H9 (cell line): ENCODE data around the gene GPR21. TPM values are rescaled to one million over a fixed set of nuclear protein-coding genes. Genes with fewer than 3 reads are reported as not detected.

ENCODE experiments used
- DNase-seq: peaks from one replicate; pipeline ENCODE4 v3.0.0-alpha.2; 2017
- H2AFZ ChIP-seq: one replicate; pipeline ENCODE4 v1.6.1; 2013; ENCODE audit warnings: mild to moderate bottlenecking, low read length, control low read depth, moderate library complexity
- H2AK5ac ChIP-seq: 2 replicates; pipeline ENCODE4 v1.6.1; 2013; ENCODE audit warnings: low read length, control low read depth, mixed read lengths; ENCODE audit not compliant: insufficient read length
- H2BK120ac ChIP-seq: one replicate; pipeline ENCODE4 v1.6.1; 2013; ENCODE audit warnings: low read depth, mild to moderate bottlenecking, low read length, control low read depth, inconsistent platforms; ENCODE audit not compliant: poor library complexity, severe bottlenecking
- H2BK12ac ChIP-seq: 2 replicates; pipeline ENCODE4 v1.6.1; 2013; ENCODE audit warnings: low read length, control low read depth, mixed read lengths, low read depth; ENCODE audit not compliant: insufficient read length
- H2BK15ac ChIP-seq: 2 replicates; pipeline ENCODE4 v1.6.1; 2013; ENCODE audit warnings: low read depth, low read length, control low read depth
- H2BK20ac ChIP-seq: one replicate; pipeline ENCODE4 v1.6.1; 2013; ENCODE audit warnings: low read depth, mild to moderate bottlenecking, low read length, control low read depth, inconsistent platforms; ENCODE audit not compliant: poor library complexity, severe bottlenecking
- H2BK5ac ChIP-seq: 2 replicates; pipeline ENCODE4 v1.6.1; 2013; ENCODE audit warnings: low read length, control low read depth, mixed read lengths; ENCODE audit not compliant: insufficient read length
- H3K14ac ChIP-seq: 2 replicates; pipeline ENCODE4 v1.6.1; 2013; ENCODE audit warnings: low read length, control low read depth; ENCODE audit not compliant: insufficient read depth
- H3K18ac ChIP-seq: 2 replicates; pipeline ENCODE4 v1.6.1; 2013; ENCODE audit warnings: low read depth, mild to moderate bottlenecking, mixed read lengths, low read length, control low read depth; ENCODE audit not compliant: insufficient read length
- H3K23ac ChIP-seq: 2 replicates; pipeline ENCODE4 v1.6.1; 2013; ENCODE audit warnings: low read length, control low read depth, mixed read lengths, low read depth; ENCODE audit not compliant: insufficient read length
- H3K23me2 ChIP-seq: 2 replicates; pipeline ENCODE4 v1.6.1; 2013; ENCODE audit warnings: low read depth, mild to moderate bottlenecking, mixed read lengths, low read length, control low read depth; ENCODE audit not compliant: insufficient read length, poor library complexity, severe bottlenecking
- H3K27ac ChIP-seq: 2 replicates; pipeline ENCODE4 v1.5.1; 2013; ENCODE audit warnings: low read length, control low read depth, mixed read lengths, low read depth; ENCODE audit not compliant: insufficient read length
- H3K27me3 ChIP-seq: 2 replicates; pipeline ENCODE4 v1.6.1; 2013; ENCODE audit warnings: low read length, control low read depth, inconsistent platforms; ENCODE audit not compliant: insufficient read depth
- H3K4ac ChIP-seq: 2 replicates; pipeline ENCODE4 v1.6.1; 2013; ENCODE audit warnings: low read depth, mild to moderate bottlenecking, control low read depth, inconsistent platforms, low read length, moderate library complexity
- H3K4me1 ChIP-seq: 2 replicates; pipeline ENCODE4 v1.6.1; 2013; ENCODE audit warnings: low read length, control low read depth, inconsistent platforms; ENCODE audit not compliant: insufficient read depth
- H3K4me2 ChIP-seq: 2 replicates; pipeline ENCODE4 v1.6.1; 2013; ENCODE audit warnings: low read length, control low read depth, mixed read lengths; ENCODE audit not compliant: insufficient read length, insufficient read depth
- H3K56ac ChIP-seq: 2 replicates; pipeline ENCODE4 v1.6.1; 2013; ENCODE audit warnings: low read depth, mild to moderate bottlenecking, mixed read lengths, low read length, control low read depth; ENCODE audit not compliant: insufficient read length
- H3K79me1 ChIP-seq: 2 replicates; pipeline ENCODE4 v1.6.1; 2013; ENCODE audit warnings: low read depth, mild to moderate bottlenecking, moderate library complexity, low read length, control low read depth, inconsistent platforms; ENCODE audit not compliant: insufficient read depth, poor library complexity, severe bottlenecking
- H3K79me2 ChIP-seq: 2 replicates; pipeline ENCODE4 v1.6.1; 2013; ENCODE audit warnings: low read length, control low read depth, inconsistent platforms; ENCODE audit not compliant: insufficient read depth
- H3K9ac ChIP-seq: 2 replicates; pipeline ENCODE4 v1.6.1; 2013; ENCODE audit warnings: low read length, control low read depth, mixed read lengths; ENCODE audit not compliant: insufficient read length; ENCODE audit errors: extremely low read depth
- H3K9me3 ChIP-seq: one replicate; pipeline ENCODE4 v1.6.1; 2013; ENCODE audit warnings: low read depth, low read length, inconsistent platforms; ENCODE audit not compliant: control insufficient read depth
- H3T11ph ChIP-seq: one replicate; pipeline ENCODE4 v1.6.1; 2013; ENCODE audit warnings: mild to moderate bottlenecking, low read length, control low read depth, inconsistent platforms
- H4K20me1 ChIP-seq: one replicate; pipeline ENCODE4 v1.6.1; 2013; ENCODE audit not compliant: control insufficient read depth, insufficient read length, insufficient read depth
- H4K5ac ChIP-seq: 2 replicates; pipeline ENCODE4 v1.6.1; 2013; ENCODE audit warnings: low read depth, mild to moderate bottlenecking, mixed read lengths, low read length, control low read depth; ENCODE audit not compliant: insufficient read length
- H4K8ac ChIP-seq: replicated peaks from 2 replicates; pipeline ENCODE4 v1.6.1; 2013; ENCODE audit warnings: low read length, control low read depth, mixed read lengths, low read depth; ENCODE audit not compliant: insufficient read length
- H4K91ac ChIP-seq: 2 replicates; pipeline ENCODE4 v1.6.1; 2013; ENCODE audit warnings: low read depth, mild to moderate bottlenecking, moderate library complexity, mixed read lengths, low read length, control low read depth; ENCODE audit not compliant: insufficient read length
- H3K27ac Mint-ChIP-seq, 3 experiments: 2 replicates in 2 of 3; 3 replicates in 1 of 3; pipeline ENCODE4 v1.8.0; 2020 to 2021; ENCODE audit warnings: mixed read lengths in 3 of 3, mild to moderate bottlenecking in 1 of 3, moderate library complexity in 1 of 3
- H3K27me3 Mint-ChIP-seq: 2 replicates; pipeline ENCODE4 v1.8.0; 2021; ENCODE audit warnings: low read depth, mild to moderate bottlenecking, moderate library complexity, mixed read lengths
- H3K36me3 Mint-ChIP-seq, 3 experiments: 2 replicates in 2 of 3; 3 replicates in 1 of 3; pipeline ENCODE4 v1.8.0; 2020 to 2021; ENCODE audit warnings: low read depth in 3 of 3, mixed read lengths in 3 of 3; ENCODE audit not compliant: insufficient read depth in 1 of 3
- H3K4me1 Mint-ChIP-seq, 2 experiments: 2 replicates each; pipeline ENCODE4 v1.8.0; 2020; ENCODE audit warnings: mixed read lengths in 2 of 2
- H3K4me3 Mint-ChIP-seq, 2 experiments: 2 replicates in 1 of 2; 3 replicates in 1 of 2; pipeline ENCODE4 v1.8.0; 2020 to 2021; ENCODE audit warnings: mild to moderate bottlenecking in 2 of 2, mixed read lengths in 2 of 2, moderate library complexity in 1 of 2
- H3K9me3 Mint-ChIP-seq, 2 experiments: 2 replicates in 1 of 2; 3 replicates in 1 of 2; pipeline ENCODE4 v1.8.0; 2020; ENCODE audit warnings: mild to moderate bottlenecking in 2 of 2, mixed read lengths in 2 of 2, moderate library complexity in 1 of 2
- WGBS: extraction: QIAGEN DNeasy Blood & Tissue Kit; methylation state at CpG from one replicate; pipeline ENCODE4 v1.1.7; 2013; ENCODE audit warnings: missing lambda C conversion rate, low lambda C conversion rate, mixed read lengths; ENCODE audit not compliant: insufficient read length; ENCODE audit errors: extremely low coverage; 5-methylcytosine and 5-hydroxymethylcytosine counted together
- total RNA-seq: library from RNA; stranded (reverse); gene quantifications from 2 replicates; pipeline ENCODE4 v1.2.1, GENCODE V29; 2021
- TF ChIP-seq, protein P1 (sequence below): fragments of 200-600 bp; sonication (generic); conservative IDR thresholded peaks from 3 replicates; pipeline ENCODE4 v1.8.0; 2021; ENCODE audit warnings: antibody characterized with exemption, mild to moderate bottlenecking

Gene GPR21
- total RNA-seq, 1 experiment from 2014 or later, result 0.87 TPM

DNA sequence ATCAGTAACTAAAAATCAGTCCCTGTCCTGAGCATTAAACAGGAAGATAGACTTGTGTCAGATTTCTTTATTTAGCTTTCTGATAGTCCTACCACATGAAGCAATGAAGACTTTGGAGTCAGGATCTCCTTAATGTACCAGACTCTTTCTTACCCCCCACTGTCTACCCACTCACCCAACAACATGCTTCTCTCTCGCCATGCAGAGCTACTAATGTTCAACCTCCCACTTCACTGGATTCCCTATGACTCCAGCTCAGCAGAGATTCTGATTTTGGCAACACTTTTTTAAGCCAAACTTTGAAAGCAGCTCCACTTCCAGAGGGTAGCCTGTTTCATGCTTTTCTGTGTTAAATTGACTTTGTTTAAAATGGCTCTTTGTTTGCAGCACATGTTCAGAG lies 50.8 kb downstream of the GPR21 start:
- Histone ChIP-seq H2BK20ac (no peak overlapping the region), H4K8ac (no peak overlapping the region), H3K18ac (no peak overlapping the region), H3K23ac (no peak overlapping the region), H3K9ac (no peak overlapping the region), H3K79me2 (no peaks in the 10 kb centered on the region), H3K79me1 (no peaks in the 10 kb centered on the region), H2AFZ (no peak overlapping the region), H3K14ac (no peak overlapping the region), H3K27me3 (no peaks in the 10 kb centered on the region), H3K27ac (no peak overlapping the region), H2BK120ac (no peak overlapping the region), H3K4me2 (no peak overlapping the region), H3T11ph (no peak overlapping the region), H3K4ac (no peak overlapping the region), H3K56ac (no peak overlapping the region), H3K23me2 (no peaks in the 10 kb centered on the region), H3K9me3 (no peaks in the 10 kb centered on the region), H4K5ac (no peak overlapping the region), H4K91ac (no peak overlapping the region), H4K20me1 (no peaks in the 10 kb centered on the region), H3K4me1 (peaks cover 5% of the 10 kb centered on the region; the same call in 1 of the 2 replicates), H2AK5ac (no peak overlapping the region), H2BK5ac (no peak overlapping the region), H2BK12ac (no peak overlapping the region), H2BK15ac (no peak overlapping the region)
- WGBS, result no CpG with 5 or more reads among the region's 1 CpG
- TF ChIP-seq, protein P1, sequence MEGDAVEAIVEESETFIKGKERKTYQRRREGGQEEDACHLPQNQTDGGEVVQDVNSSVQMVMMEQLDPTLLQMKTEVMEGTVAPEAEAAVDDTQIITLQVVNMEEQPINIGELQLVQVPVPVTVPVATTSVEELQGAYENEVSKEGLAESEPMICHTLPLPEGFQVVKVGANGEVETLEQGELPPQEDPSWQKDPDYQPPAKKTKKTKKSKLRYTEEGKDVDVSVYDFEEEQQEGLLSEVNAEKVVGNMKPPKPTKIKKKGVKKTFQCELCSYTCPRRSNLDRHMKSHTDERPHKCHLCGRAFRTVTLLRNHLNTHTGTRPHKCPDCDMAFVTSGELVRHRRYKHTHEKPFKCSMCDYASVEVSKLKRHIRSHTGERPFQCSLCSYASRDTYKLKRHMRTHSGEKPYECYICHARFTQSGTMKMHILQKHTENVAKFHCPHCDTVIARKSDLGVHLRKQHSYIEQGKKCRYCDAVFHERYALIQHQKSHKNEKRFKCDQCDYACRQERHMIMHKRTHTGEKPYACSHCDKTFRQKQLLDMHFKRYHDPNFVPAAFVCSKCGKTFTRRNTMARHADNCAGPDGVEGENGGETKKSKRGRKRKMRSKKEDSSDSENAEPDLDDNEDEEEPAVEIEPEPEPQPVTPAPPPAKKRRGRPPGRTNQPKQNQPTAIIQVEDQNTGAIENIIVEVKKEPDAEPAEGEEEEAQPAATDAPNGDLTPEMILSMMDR, result no peak
- Mint-ChIP-seq H3K9me3 (no peaks in the 10 kb centered on the region), H3K27me3 (no peaks in the 10 kb centered on the region), H3K36me3 (peaks cover 13 to 65% (median 56%) of the 10 kb centered on the region in 3 experiments; a peak in 6 of 7 replicates), H3K27ac (peak overlapping the region in 1 of 3 experiments; percentile 20; a peak in 2 of 7 replicates), H3K4me3 (no peak overlapping the region), H3K4me1 (peaks cover 12 to 17% of the 10 kb centered on the region in 2 experiments)
- no peak for DNase-seq

Other genes starting within 250 kb of the GPR21 start
- not detected in 2 replicates for gene OR5C1, start 244.7 kb upstream of the GPR21 start, total RNA-seq
- gene OR1K1, start 233.5 kb upstream of the GPR21 start, total RNA-seq, result not detected in 2 replicates
- 24.3 and 25.6 TPM in 2 replicates for gene PDCL, start 205.1 kb upstream of the GPR21 start, total RNA-seq
- gene RC3H2, start 128.3 kb upstream of the GPR21 start, total RNA-seq, result 49.0 and 49.8 TPM in 2 replicates
- 10.2 and 10.6 TPM in 2 replicates for gene ZBTB6, start 120.3 kb upstream of the GPR21 start, total RNA-seq
- gene ZBTB26, start 102.2 kb upstream of the GPR21 start, total RNA-seq, result 5.8 and 6.1 TPM in 2 replicates
- 31.6 and 33.5 TPM in 2 replicates for gene RABGAP1, start 92.6 kb upstream of the GPR21 start, total RNA-seq
- 69.9 and 74.0 TPM in 2 replicates for gene STRBP, start 234.9 kb downstream of the GPR21 start, total RNA-seq